ENCODE results near the gene CAPN10.

The CAPN10 gene

GRCh38 chr2:240642061-240642805, 55.7 kb downstream of the CAPN10 start:
- DNase-seq = no peak

- DNase-seq = no peak
Observed at GRCh38 chr2:240642806-240643092, 56.2 kb downstream of the CAPN10 start.

- DNase-seq = no peak
Observed at GRCh38 chr2:240643093-240643810, 56.7 kb downstream of the CAPN10 start.

GRCh38 chr2:240643811-240644150, 57.2 kb downstream of the CAPN10 start:
- no peak for DNase-seq

GRCh38 chr2:240644171-240644651, 57.7 kb downstream of the CAPN10 start:
- no peak for DNase-seq

GRCh38 chr2:240644859-240645301, 58.3 kb downstream of the CAPN10 start:
- no peak for DNase-seq

GRCh38 chr2:240645346-240645745, 58.8 kb downstream of the CAPN10 start:
- no peak for DNase-seq

GRCh38 chr2:240645801-240646175, 59.3 kb downstream of the CAPN10 start:
- DNase-seq = no peak

GRCh38 chr2:240646176-240646899, 59.8 kb downstream of the CAPN10 start:
- DNase-seq = peak; percentile 78

- DNase-seq = no peak
Observed at GRCh38 chr2:240646900-240647502, 60.5 kb downstream of the CAPN10 start.

- DNase-seq = no peak
Observed at GRCh38 chr2:240647503-240648154, 61.1 kb downstream of the CAPN10 start.

GRCh38 chr2:240648155-240648649, 61.7 kb downstream of the CAPN10 start:
- DNase-seq = no peak
